ENCODE measurements around the gene ZFPM1.

The ZFPM1 gene

DNA sequence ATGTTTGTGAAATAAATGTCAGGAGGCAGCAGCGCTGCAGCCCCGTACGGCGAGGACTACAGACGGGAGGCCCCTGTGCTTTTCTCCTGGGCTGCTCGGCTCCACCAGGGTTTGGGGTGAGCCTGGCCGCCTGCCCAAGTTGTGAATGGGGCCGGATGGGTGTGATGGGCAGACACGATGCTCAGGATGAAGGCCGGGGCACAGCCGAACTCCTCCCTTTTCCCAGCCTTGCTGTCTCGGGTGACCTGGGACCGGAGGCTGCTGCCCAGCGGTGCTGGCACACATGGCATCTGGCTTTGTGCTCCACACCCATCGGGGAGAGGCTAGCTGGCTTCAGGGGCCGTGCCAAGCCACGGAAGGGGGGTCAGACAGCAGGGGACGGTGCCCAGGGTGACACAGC, 34.2 kb upstream of the ZFPM1 start:
- no peak for DNase-seq

DNA sequence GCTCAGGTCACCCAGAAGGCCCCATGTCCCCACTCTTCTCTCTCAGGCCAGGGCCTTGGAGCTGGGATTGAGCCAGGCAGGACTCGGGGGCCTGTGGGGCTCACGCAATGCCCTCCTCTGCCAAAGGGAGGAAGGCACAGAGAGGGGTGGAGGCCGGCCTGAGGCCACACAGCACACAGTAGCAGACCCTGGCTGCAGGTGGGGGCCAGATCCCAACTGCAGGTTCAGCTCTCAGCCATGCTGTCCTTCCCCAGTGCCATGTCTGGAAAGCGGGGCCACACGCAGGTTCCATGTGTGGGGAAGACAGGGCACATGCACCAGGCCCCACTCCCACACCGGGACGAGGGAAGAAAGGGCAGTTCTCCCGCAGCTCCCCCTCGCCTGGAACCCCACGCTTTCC, 33.3 kb upstream of the ZFPM1 start:
- no peak for DNase-seq

DNA sequence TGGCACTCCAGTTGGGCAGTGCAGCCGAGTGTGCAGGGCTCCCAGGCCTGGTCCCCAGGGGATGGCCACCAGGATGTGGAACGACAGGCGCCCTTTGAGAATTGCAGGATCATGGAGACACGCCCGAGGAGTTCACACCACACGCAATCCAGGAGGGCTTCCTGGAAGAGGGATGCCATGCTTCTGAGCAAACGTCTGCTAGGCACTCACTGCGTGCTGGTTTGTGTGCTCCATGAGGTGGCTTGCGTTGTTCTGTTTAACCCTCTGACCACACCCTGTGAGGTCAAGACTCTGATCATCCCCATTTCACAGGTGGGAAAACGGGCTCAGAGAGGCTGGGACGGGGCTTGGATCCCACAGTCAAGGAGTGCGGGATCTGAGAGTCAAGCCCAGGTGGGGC, 32.6 kb upstream of the ZFPM1 start:
- no peak for DNase-seq

DNA sequence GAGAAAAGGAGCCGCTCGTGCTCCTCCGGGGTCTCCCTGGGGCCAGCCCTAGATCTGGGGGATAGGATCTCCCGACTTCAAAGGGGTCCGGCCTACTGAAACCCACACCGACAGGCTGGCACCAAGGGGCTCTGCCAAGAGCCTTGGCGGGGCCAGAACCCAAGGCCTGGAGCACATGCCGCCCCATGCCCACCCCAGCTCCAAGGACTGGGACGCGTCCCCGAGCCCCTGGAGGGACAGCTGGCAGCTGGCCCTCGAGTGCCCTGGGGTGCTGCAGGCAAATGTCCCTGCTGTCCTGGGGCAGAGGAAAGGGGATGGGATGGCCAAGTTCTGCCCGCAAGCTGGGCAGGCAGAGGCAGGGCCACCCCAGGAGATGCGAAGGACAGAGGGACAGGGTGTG, 31.8 kb upstream of the ZFPM1 start:
- DNase-seq: no peak

DNA sequence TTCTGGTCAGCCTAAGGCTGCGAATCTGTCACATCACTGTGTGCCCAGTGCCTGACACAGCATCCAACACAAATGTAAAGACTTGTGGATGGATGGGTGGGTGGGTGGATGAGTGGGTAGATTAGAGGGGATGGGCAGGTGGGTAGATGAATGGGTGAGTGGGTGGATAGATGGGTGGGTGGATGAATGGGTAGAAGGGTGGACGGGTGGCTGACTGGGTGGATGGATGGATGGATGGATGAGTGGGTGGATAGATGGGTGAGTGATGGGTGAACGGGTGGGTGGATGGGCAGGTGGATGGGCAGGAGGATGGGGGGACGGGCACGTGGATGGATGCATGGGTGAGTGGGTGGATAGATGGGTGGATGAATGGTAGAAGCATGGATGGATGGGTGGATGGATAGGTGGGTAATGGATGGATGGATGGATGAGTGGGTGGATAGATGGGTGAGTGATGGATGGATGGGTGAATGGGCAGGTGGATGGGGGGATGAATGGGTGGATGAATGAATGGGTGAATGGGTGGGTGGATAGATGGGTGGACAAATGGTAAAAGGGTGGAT, 31.1 kb upstream of the ZFPM1 start:
- DNase-seq: no peak

DNA sequence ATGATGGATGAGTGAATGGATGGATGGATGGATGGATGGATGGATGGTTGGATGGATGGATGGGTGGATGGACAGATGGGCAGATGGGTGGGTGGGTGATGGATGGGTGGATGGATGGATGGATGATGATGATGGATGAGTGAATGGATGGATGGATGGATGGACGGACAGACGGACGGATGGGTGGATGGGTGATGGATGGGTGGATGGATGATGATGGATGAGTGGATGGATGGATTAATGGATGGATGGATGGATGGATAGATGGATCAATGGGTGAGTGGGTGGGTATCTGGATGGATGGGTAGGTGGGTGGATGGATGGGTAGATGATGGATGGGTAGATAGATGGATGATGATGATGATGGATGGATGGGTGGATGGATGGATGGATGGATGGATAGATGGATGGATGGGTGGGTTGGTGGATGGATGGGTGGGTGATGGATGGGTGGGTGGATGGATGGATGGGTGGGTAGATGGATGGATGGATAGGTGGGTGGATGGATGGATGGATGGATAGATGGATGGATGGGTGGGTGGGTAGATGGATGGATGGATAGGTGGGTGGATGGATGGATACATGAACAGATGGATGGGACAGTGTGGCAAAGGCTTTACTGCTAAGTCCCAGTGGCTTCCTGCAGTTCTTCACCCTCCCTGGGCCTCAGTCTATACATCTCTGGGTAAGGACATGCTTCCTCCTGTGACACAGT, 30.2 kb upstream of the ZFPM1 start:
- DNase-seq: no peak

DNA sequence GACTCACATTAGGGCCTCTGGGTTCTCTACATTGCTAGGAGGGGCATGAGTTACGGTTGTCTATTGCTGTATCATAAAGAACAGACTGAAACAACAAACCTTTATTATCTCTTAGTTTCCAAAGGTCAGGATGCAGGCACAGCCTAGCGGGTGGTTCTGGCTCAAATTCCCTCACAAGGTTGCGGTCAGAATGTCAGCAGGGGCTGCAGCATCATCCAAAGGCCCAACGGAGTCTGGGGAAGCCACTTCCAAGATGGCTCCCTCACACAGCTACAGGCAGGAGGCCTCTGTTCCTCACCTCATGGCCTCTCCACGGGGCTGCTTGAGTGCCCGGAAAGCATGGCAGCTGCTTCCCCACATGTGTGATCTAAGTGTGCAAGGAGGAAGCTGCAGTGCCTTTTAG, 29.6 kb upstream of the ZFPM1 start:
- no peak for DNase-seq

DNA sequence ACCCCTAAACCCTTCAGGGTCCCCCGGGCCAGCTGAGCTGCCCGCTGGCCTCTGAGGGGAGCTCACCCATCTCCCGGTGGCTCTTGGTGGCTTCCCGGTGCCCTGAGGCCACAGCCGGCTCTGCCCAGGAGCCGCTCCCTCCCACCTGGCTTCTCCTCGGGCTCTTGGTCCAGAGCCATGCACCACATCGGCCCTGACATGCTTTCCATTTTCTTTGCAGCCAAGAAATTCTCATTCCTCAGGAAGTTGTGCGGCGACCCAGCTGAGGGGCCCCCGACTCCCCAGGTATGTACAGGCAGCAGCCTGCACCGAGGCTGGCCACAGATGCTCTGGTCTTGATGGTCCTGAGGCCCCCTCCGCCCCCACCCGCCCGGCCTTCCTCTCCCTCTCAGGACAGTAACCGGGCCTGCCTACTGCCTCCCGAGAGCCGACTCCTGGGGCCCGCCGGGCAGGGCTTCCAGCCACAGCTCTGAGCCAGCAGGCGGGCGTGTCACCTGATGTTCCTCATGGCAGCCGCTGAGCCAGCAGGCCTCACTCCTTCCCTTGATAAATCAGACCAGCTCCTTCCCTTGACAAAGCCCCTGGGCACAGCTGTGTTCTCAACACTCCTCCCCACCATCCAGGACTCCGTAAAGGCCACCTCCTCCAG, 28.4 kb upstream of the ZFPM1 start:
- DNase-seq: peak; percentile 22

DNA sequence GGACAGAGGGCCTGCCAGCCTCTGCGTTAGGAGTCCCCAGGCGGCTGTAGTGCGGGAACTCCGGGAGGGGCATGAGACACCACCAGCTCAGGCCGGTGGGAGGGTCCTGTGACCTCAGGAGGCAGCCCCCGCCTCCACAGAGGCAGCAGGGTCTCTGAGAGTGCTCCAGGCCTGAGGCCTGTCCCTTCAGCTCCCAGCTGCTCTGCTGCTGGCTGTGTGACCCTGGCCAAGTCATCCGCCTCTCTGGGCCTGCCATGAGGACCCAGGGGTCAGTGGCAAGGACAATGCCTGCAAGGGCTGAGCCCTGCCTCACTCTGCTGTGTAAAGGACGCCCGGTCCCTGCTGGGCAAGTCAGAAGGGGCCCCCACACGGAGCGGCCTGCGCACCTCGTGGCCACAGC, 27.1 kb upstream of the ZFPM1 start:
- DNase-seq: no peak

DNA sequence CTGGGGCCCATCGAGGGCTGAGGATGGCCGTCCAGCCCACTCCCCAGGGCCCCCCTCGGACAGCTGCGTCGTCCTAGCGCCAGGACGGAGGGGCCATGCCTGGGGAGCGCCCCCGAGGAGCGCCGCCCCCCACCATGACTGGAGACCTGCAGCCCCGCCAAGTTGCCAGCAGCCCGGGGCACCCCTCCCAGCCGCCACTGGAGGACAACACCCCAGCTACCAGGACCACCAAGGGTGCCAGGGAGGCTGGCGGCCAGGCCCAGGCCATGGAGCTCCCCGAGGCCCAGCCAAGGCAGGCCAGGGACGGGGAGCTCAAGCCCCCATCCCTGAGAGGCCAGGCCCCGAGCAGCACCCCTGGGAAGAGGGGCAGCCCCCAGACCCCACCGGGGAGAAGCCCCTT, 25.7 kb upstream of the ZFPM1 start:
- DNase-seq: no peak

DNA sequence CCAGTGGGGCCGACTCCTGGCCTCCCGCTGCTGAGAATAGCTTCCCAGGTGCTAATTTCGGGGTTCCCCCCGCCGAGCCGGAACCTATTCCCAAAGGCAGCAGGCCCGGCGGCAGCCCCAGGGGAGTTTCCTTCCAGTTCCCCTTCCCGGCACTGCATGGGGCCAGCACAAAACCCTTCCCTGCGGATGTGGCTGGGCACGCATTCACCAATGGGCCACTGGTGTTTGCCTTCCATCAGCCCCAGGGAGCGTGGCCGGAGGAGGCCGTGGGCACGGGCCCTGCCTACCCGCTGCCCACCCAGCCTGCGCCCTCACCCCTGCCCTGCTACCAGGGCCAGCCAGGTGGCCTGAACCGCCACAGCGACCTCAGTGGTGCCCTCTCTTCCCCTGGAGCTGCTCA, 24.9 kb upstream of the ZFPM1 start:
- no peak for DNase-seq

DNA sequence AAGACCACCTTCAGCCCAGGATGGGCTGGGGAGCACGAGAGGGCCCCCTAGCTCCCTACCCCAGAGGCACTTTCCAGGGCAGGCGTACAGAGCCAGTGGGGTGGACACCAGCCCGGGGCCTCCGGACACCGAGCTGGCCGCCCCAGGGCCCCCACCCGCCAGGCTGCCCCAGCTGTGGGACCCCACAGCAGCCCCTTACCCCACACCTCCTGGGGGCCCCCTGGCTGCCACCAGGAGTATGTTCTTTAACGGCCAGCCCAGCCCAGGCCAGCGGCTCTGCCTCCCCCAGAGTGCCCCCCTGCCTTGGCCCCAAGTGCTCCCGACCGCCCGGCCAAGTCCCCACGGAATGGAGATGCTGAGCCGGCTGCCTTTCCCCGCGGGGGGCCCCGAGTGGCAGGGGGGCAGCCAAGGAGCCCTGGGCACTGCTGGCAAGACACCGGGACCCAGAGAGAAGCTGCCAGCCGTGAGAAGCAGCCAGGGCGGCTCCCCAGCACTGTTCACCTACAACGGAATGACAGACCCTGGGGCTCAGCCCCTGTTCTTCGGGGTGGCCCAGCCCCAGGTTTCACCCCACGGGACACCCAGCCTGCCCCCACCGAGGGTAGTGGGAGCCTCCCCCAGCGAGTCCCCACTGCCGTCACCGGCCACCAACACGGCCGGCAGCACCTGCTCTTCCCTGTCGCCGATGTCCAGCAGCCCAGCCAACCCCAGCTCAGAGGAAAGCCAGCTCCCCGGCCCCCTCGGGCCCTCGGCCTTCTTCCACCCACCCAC, 24.3 kb upstream of the ZFPM1 start:
- DNase-seq: peak; percentile 48

DNA sequence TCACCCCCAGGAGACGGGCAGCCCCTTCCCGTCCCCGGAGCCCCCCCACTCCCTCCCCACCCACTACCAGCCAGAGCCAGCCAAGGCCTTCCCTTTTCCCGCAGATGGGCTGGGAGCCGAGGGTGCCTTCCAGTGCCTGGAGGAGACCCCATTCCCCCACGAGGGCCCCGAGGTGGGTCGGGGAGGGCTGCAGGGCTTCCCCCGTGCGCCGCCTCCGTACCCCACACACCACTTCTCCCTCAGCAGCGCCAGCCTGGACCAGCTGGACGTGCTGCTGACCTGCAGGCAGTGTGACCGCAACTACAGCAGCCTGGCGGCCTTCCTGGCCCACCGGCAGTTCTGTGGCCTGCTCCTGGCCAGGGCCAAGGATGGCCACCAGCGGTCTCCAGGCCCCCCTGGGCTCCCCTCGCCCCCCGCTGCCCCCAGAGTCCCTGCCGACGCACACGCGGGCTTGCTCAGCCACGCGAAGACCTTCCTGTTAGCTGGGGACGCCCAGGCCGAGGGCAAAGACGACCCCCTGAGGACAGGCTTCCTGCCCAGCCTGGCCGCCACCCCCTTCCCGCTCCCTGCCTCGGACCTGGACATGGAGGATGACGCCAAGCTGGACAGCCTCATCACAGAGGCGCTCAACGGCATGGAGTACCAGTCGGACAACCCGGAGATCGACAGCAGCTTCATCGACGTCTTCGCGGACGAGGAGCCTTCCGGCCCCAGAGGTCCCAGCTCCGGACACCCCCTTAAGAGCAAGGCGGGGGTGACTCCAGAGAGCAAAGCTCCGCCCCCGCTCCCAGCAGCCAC, 23.5 kb upstream of the ZFPM1 start:
- DNase-seq: no peak

DNA sequence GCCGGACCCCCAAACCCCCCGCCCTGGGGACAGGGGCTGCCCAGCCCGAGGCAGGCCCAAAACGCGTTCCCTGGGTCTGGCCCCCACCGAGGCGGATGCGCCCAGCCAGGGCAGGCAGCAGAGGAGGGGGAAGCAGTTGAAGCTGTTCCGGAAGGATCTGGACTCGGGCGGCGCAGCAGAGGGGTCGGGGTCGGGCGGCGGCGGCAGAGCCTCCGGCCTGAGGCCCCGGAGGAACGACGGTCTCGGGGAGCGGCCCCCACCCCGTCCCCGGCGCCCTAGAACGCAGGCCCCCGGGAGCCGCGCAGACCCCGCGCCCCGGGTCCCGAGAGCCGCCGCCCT, 22.9 kb upstream of the ZFPM1 start:
- no peak for DNase-seq

DNA sequence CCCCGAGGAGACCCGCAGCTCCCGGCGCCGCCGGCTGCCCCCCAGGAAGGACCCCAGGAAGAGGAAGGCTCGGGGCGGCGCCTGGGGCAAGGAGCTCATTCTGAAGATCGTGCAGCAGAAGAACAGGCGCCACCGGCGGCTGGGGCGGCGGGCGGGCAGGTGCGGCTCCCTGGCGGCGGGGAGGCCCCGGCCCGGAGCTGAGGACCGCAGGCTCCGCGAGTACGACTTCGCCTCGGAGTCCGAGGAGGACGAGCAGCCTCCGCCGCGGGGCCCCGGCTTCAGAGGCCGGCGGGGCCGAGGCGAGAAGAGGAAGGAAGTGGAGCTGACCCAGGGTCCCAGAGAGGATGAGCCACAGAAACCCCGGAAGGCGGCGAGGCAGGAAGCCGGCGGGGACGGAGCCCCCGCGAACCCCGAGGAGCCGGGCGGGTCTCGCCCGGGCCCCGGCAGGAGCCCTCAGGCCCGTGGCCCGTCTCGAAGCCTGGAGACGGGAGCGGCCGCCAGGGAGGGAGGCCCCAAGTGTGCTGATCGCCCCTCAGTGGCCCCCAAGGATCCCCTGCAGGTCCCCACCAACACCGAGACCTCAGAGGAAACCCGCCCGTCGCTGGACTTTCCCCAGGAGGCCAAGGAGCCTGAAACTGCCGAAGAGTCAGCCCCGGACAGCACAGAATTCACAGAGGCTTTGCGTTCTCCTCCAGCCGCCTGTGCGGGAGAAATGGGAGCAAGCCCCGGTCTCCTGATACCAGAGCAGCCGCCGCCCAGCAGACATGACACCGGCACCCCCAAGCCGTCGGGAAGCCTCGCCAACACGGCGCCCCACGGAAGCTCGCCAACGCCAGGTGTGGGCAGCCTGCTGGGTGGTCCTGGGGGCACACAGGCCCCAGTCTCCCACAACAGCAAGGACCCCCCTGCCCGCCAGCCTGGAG, 22.3 kb upstream of the ZFPM1 start:
- DNase-seq: no peak

DNA sequence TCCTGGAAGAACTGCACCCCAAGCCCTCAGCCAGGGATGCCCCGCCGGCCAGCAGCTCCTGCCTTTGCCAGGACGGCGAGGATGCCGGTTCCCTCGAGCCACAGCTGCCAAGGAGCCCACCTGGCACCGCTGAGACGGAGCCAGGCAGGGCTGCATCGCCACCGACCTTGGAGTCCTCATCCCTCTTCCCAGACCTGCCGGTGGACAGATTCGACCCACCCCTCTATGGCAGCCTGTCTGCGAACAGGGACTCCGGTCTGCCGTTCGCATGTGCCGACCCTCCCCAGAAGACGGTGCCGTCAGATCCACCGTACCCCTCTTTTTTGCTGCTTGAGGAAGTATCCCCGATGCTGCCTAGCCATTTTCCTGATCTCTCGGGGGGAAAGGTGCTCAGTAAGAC, 21.4 kb upstream of the ZFPM1 start:
- DNase-seq: no peak

DNA sequence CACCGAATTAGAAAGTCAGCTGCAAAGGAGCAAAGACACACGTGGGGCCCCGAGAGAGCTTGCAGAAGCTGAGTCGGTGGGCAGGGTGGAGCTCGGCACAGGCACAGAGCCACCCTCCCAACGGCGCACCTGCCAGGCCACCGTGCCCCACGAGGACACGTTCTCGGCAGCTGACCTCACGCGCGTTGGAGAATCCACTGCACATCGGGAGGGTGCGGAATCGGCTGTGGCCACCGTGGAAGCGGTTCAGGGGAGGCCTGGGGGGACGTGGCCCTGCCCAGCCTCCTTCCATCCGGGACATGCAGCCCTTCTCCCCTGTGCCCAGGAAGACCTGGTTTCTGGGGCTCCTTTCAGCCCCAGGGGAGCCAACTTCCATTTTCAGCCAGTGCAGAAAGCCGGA, 20.9 kb upstream of the ZFPM1 start:
- DNase-seq: no peak

DNA sequence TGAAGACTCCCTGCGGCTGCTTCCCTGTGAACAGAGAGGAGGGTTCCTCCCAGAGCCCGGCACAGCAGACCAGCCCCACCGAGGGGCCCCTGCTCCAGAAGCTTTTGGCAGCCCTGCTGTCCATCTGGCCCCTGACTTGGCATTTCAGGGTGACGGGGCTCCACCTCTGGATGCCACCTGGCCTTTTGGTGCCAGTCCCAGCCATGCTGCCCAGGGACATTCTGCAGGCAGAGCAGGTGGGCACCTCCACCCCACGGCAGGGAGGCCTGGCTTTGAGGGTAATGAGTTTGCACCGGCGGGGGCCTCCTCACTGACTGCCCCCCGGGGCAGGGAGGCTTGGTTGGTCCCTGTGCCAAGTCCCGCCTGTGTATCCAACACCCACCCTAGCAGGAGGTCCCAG, 20.3 kb upstream of the ZFPM1 start:
- DNase-seq: no peak

DNA sequence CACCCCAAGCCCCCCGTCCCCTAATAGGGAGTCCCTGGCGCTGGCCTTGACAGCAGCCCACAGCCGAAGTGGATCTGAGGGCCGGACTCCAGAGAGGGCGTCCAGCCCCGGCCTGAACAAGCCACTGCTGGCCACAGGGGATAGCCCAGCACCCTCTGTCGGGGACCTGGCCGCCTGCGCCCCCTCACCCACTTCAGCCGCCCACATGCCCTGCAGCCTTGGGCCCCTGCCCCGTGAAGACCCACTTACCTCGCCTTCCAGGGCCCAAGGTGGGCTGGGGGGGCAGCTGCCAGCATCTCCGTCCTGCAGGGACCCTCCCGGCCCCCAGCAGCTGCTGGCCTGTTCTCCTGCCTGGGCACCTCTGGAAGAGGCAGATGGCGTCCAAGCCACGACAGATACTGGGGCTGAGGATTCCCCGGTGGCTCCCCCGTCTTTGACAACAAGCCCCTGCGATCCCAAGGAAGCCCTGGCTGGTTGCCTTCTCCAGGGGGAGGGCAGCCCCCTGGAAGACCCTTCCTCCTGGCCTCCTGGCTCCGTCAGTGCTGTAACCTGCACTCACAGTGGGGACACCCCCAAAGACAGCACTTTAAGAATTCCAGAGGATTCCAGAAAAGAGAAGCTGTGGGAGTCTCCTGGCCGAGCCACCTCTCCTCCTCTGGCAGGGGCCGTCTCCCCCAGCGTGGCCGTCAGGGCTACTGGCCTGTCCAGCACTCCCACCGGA, 19.3 kb upstream of the ZFPM1 start:
- no peak for DNase-seq

DNA sequence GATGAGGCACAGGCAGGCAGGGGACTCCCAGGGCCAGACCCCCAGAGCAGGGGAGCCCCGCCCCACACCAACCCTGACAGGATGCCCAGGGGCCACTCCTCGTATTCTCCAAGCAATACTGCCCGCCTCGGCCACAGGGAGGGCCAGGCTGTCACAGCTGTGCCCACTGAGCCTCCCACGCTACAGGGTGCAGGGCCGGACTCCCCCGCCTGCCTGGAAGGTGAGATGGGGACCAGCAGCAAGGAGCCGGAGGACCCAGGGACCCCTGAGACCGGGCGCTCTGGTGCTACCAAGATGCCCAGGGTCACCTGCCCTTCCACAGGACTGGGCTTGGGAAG, 18.8 kb upstream of the ZFPM1 start:
- DNase-seq: no peak

DNA sequence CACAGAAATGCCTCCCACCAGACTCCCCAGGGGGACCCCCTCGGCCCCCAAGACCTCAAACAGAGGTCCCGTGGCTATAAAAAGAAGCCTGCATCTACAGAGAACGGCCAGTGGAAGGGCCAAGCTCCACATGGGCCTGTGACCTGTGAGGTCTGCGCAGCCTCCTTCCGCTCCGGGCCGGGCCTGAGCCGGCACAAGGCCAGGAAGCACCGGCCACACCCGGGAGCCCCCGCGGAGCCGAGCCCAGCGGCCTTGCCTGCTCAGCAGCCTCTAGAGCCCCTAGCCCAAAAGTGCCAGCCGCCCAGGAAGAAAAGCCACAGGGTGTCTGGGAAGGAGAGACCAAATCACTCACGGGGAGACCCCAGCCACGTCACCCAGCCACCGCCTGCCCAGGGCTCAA, 18.3 kb upstream of the ZFPM1 start:
- DNase-seq: no peak
